MM.1S (cell line): Measurements from ENCODE around the gene TMEM45A.
"Not testable (repeated sequence)": the region's sequence is repeated elsewhere in the genome, so short reads cannot be mapped to it uniquely, and the experiment has no call there.

ENCODE experiments used
- DNase-seq: peaks from one replicate; pipeline ENCODE4 v3.0.0-alpha.2; 2015
- H2AFZ ChIP-seq: fragments of 300-600 bp; sonication (generic); 2 replicates; pipeline ENCODE4 v1.6.0; 2016; ENCODE audit warnings: antibody characterized with exemption, low read length
- H3F3A ChIP-seq: fragments of 300-600 bp; sonication (generic); 2 replicates; pipeline ENCODE4 v1.6.1; 2016; ENCODE audit warnings: mild to moderate bottlenecking, antibody characterized with exemption, low read length, moderate library complexity, mixed read lengths; ENCODE audit not compliant: insufficient read depth
- H3K27ac ChIP-seq: fragments of 300-600 bp; sonication (generic); 2 replicates; pipeline ENCODE4 v1.5.1; 2016; ENCODE audit warnings: mild to moderate bottlenecking, low read length
- H3K27me3 ChIP-seq: fragments of 300-600 bp; sonication (generic); replicated peaks from 2 replicates; pipeline ENCODE4 v1.6.0; 2016; ENCODE audit warnings: low read length; ENCODE audit not compliant: insufficient read depth
- H3K36me3 ChIP-seq: fragments of 300-600 bp; sonication (generic); replicated peaks from 2 replicates; pipeline ENCODE4 v1.6.1; 2016; ENCODE audit warnings: mild to moderate bottlenecking, low read length, mixed read lengths; ENCODE audit not compliant: insufficient read depth
- H3K4me1 ChIP-seq: fragments of 300-600 bp; sonication (generic); 2 replicates; pipeline ENCODE4 v1.6.1; 2016; ENCODE audit warnings: low read length, mixed read lengths
- H3K4me2 ChIP-seq: fragments of 300-600 bp; sonication (generic); 2 replicates; pipeline ENCODE4 v1.6.0; 2016; ENCODE audit warnings: low read depth, low read length
- H3K4me3 ChIP-seq: fragments of 300-600 bp; sonication (generic); 2 replicates; pipeline ENCODE4 v1.5.1; 2016; ENCODE audit warnings: low read length, mixed read lengths
- H3K79me2 ChIP-seq: fragments of 300-600 bp; sonication (generic); 2 replicates; pipeline ENCODE4 v1.6.1; 2016; ENCODE audit warnings: mixed run types, low read length, mixed read lengths
- H3K9ac ChIP-seq: fragments of 300-600 bp; sonication (generic); 2 replicates; pipeline ENCODE4 v1.6.1; 2016; ENCODE audit warnings: low read length, mixed read lengths
- H3K9me2 ChIP-seq: fragments of 300-600 bp; sonication (generic); replicated peaks from 2 replicates; pipeline ENCODE4 v1.6.1; 2016; ENCODE audit warnings: mild to moderate bottlenecking, low read length, mixed read lengths; ENCODE audit not compliant: insufficient read depth
- H3K9me3 ChIP-seq: fragments of 300-600 bp; sonication (generic); replicated peaks from 2 replicates; pipeline ENCODE4 v1.6.1; 2016; ENCODE audit warnings: mild to moderate bottlenecking, low read length, mixed read lengths; ENCODE audit not compliant: insufficient read depth
- H4K20me1 ChIP-seq: fragments of 300-600 bp; sonication (generic); 2 replicates; pipeline ENCODE4 v1.6.1; 2016; ENCODE audit warnings: mild to moderate bottlenecking, low read length, moderate library complexity, mixed read lengths; ENCODE audit not compliant: insufficient read depth
- EZH2 ChIP-seq: fragments of 300-600 bp; sonication (generic); optimal IDR thresholded peaks from 2 replicates; pipeline ENCODE3; 2017; ENCODE audit warnings: low read depth, mild to moderate bottlenecking, antibody characterized with exemption, low read length, mixed read lengths
- EZH2phosphoT487 ChIP-seq: fragments of 300-600 bp; sonication (generic); IDR thresholded peaks from 2 replicates; pipeline ENCODE4 v1.6.1; 2018; ENCODE audit warnings: antibody characterized with exemption, low read length
- TF ChIP-seq, protein P1 (sequence below): fragments of 300-600 bp; sonication (generic); IDR thresholded peaks from 2 replicates; pipeline ENCODE4 v1.5.1; 2016; ENCODE audit warnings: antibody characterized with exemption, low read length, mixed read lengths

The TMEM45A gene

DNA sequence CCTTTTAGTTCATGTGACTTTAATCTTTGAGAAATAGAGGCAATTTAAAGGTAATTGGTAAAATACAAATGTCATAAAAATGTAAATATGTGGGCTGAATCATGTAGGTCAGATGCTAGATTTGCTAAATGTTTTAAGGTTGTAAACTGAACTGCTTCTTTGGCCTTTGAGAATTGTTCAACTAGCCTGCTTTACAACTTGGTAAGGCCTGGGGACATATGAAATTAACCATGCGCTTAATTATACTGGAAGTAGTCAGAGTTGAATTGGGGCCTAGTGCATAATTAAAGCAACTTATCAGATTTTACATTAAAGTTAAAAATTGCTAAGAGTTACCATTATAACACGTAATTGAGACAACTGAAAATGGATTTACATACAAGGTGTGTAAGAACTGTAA is 21.0 kb upstream of the TMEM45A start:
- H3K27me3 ChIP-seq = no peaks in the 10 kb centered on the region
- H2AFZ ChIP-seq = no peak overlapping the region
- H4K20me1 ChIP-seq = no peaks in the 10 kb centered on the region
- TF ChIP-seq EZH2 (no peak), EZH2phosphoT487 (no peak)
- TF ChIP-seq, protein P1, sequence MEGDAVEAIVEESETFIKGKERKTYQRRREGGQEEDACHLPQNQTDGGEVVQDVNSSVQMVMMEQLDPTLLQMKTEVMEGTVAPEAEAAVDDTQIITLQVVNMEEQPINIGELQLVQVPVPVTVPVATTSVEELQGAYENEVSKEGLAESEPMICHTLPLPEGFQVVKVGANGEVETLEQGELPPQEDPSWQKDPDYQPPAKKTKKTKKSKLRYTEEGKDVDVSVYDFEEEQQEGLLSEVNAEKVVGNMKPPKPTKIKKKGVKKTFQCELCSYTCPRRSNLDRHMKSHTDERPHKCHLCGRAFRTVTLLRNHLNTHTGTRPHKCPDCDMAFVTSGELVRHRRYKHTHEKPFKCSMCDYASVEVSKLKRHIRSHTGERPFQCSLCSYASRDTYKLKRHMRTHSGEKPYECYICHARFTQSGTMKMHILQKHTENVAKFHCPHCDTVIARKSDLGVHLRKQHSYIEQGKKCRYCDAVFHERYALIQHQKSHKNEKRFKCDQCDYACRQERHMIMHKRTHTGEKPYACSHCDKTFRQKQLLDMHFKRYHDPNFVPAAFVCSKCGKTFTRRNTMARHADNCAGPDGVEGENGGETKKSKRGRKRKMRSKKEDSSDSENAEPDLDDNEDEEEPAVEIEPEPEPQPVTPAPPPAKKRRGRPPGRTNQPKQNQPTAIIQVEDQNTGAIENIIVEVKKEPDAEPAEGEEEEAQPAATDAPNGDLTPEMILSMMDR = no peak
- no peaks in the 10 kb centered on the region for H3K4me1 ChIP-seq
- H3K9ac ChIP-seq = no peak overlapping the region
- no peak overlapping the region for H3K27ac ChIP-seq
- no peaks in the 10 kb centered on the region for H3K9me2 ChIP-seq
- no peaks in the 10 kb centered on the region for H3F3A ChIP-seq
- H3K36me3 ChIP-seq = no peaks in the 10 kb centered on the region
- no peaks in the 10 kb centered on the region for H3K9me3 ChIP-seq
- DNase-seq = no peak
- no peak overlapping the region for H3K4me3 ChIP-seq
- no peaks in the 10 kb centered on the region for H3K79me2 ChIP-seq
- H3K4me2 ChIP-seq = no peak overlapping the region

DNA sequence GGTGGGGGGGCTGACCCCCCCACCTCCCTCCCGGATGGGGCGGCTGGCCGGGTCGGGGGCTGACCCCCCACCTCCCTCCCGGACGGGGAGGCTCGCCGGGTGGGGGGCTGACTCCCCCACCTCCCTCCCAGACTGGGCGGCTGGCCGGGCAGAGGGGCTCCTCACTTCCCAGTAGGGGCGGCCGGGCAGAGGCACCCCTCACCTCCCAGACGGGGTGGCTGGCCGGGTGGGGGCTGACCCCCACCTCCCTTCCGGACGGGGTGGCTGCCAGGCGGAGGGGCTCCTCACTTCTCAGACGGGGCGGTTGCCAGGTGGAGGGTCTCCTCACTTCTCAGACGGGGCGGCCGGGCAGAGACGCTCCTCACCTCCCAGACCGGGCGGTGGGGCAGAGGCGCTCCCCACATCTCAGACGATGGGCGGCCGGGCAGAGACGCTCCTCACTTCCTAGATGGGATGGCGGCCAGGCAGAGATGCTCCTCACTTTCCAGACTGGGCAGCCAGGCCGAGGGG is 14.5 kb upstream of the TMEM45A start:
- not testable (repeated sequence) for H3K4me3 ChIP-seq, H3K4me2 ChIP-seq, H3K36me3 ChIP-seq, H3K27ac ChIP-seq, H3K9me3 ChIP-seq, H3K9ac ChIP-seq, H3K27me3 ChIP-seq, H2AFZ ChIP-seq, H3K9me2 ChIP-seq, H3K4me1 ChIP-seq, H3K79me2 ChIP-seq, DNase-seq, H3F3A ChIP-seq, H4K20me1 ChIP-seq

DNA sequence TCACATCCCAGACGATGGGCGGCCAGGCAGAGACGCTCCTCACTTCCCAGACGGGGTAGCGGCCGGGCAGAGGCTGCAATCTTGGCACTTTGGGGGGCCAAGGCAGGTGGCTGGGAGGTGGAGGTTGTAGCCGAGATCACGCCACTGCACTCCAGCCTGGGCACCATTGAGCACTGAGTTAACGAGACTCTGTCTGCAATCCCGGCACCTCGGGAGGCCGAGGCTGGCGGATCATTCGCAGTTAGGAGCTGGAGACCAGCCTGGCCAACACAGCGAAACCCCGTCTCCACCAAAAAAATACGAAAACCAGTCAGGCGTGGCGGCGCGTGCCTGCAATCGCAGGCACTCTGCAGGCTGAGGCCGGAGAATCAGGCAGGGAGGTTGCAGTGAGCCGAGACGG is 13.9 kb upstream of the TMEM45A start:
- H3K9ac ChIP-seq, H3K36me3 ChIP-seq, H4K20me1 ChIP-seq, H3K4me2 ChIP-seq, H3K9me3 ChIP-seq, H3K4me1 ChIP-seq, H3F3A ChIP-seq, H3K79me2 ChIP-seq, H3K9me2 ChIP-seq, H3K27me3 ChIP-seq, H3K27ac ChIP-seq, H2AFZ ChIP-seq, DNase-seq, H3K4me3 ChIP-seq: not testable (repeated sequence)

DNA sequence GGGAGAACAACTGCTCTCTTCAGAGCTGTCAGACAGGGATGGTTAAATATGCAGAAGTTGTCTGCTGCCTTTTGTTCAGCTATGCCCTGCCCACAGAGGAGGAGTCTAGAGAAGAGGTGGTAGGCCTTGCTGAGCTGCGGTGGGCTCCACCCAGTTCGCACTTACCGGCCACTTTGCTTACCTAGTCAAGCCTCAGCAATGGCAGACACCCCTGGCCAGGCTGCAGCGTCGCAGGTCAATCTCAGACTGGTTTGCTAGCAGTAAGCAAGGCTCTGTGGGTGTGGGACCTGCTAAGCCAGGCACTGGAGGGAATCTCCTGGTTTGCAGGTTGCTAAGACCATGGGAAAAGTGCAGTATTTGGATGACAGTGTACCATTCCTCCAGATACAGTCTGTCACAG is 12.3 kb upstream of the TMEM45A start:
- no peak overlapping the region for H3K9ac ChIP-seq
- H3K36me3 ChIP-seq = no peaks in the 10 kb centered on the region
- TF ChIP-seq EZH2 (no peak), EZH2phosphoT487 (no peak)
- TF ChIP-seq, protein P1 = no peak
- no peaks in the 10 kb centered on the region for H3F3A ChIP-seq
- no peak overlapping the region for H3K4me3 ChIP-seq
- no peaks in the 10 kb centered on the region for H4K20me1 ChIP-seq
- no peaks in the 10 kb centered on the region for H3K9me2 ChIP-seq
- H3K27ac ChIP-seq = no peak overlapping the region
- no peak overlapping the region for H3K4me2 ChIP-seq
- no peaks in the 10 kb centered on the region for H3K4me1 ChIP-seq
- no peaks in the 10 kb centered on the region for H3K79me2 ChIP-seq
- H3K9me3 ChIP-seq = no peaks in the 10 kb centered on the region
- no peaks in the 10 kb centered on the region for H3K27me3 ChIP-seq
- no peak for DNase-seq
- no peak overlapping the region for H2AFZ ChIP-seq
